ENCODE results near the gene RBSN. TPM values are rescaled to one million over a fixed set of nuclear protein-coding genes. Genes with fewer than 3 reads are reported as not detected.

The RBSN gene
- total and polyA plus RNA-seq, 8 donors = 24.5 to 37.0 (median 32.7) TPM

DNA sequence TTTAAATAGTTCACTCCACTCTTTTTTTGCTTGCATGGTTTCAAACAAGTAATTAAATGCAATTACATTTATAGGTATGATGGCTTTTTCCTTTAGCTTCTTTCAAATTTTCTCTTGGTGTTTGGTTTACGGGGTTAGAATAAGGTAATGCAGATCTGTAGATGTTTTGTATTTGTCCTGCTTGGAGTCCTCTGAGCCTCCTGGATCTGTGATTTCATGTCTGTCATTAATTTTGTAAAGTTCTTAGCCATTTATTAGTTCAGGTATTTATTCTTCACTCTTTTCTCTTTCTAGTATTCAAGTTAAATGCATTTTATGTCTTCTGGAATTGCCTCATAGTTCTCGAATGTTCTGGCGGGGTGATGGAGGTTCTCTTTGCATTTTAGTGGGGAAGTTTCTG lies 32.5 kb downstream of the RBSN start:
- Histone ChIP-seq H3K9me3 (no peaks in the 10 kb centered on the region), H3K4me1 (peaks cover 8 to 21% of the 10 kb centered on the region in 2 donors), H3K27me3 (no peaks in the 10 kb centered on the region), H3K27ac (no peak overlapping the region), H3K4me3 (no peak overlapping the region), H3K36me3 (peaks cover 0 to 14% of the 10 kb centered on the region in 2 donors)
- intact Hi-C loops (cut with DNase I) = no loop called here
- DNase-seq = no peak
- TF ChIP-seq, protein P1, sequence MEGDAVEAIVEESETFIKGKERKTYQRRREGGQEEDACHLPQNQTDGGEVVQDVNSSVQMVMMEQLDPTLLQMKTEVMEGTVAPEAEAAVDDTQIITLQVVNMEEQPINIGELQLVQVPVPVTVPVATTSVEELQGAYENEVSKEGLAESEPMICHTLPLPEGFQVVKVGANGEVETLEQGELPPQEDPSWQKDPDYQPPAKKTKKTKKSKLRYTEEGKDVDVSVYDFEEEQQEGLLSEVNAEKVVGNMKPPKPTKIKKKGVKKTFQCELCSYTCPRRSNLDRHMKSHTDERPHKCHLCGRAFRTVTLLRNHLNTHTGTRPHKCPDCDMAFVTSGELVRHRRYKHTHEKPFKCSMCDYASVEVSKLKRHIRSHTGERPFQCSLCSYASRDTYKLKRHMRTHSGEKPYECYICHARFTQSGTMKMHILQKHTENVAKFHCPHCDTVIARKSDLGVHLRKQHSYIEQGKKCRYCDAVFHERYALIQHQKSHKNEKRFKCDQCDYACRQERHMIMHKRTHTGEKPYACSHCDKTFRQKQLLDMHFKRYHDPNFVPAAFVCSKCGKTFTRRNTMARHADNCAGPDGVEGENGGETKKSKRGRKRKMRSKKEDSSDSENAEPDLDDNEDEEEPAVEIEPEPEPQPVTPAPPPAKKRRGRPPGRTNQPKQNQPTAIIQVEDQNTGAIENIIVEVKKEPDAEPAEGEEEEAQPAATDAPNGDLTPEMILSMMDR (IDR thresholded peaks at IDR 0.05) = no peak
- no peak for ATAC-seq

GRCh38 chr3:15065550-15066007 lies 33.4 kb downstream of the RBSN start:
- H3K4me3 ChIP-seq = peak overlapping the region; percentile 82 to 92
- DNase-seq (no peak), ATAC-seq (no peak)
- TF ChIP-seq, protein P1 (IDR thresholded peaks at IDR 0.05) = no peak
- intact Hi-C loops (cut with DNase I) = no loop called here
- peaks cover 8 to 21% of the 10 kb centered on the region in 2 donors for H3K4me1 ChIP-seq
- peak overlapping the region; percentile 66 to 83 for H3K27ac ChIP-seq
- H3K27me3 ChIP-seq = no peaks in the 10 kb centered on the region
- H3K9me3 ChIP-seq = no peaks in the 10 kb centered on the region
- peaks cover 0 to 6% of the 10 kb centered on the region in 2 donors for H3K36me3 ChIP-seq

- Histone ChIP-seq H3K27me3 (no peaks in the 10 kb centered on the region), H3K27ac (peak within 1 kb of the TSS; percentile 66 to 83), H3K4me3 (peak within 1 kb of the TSS; percentile 82 to 92), H3K9me3 (no peaks in the 10 kb centered on the region), H3K4me1 (peaks cover 8 to 21% of the 10 kb centered on the region in 2 donors), H3K36me3 (no peaks in the 10 kb centered on the region)
- TF ChIP-seq, protein P1 (IDR thresholded peaks at IDR 0.05) = no peak
- ATAC-seq (peak; percentile 97), DNase-seq (peak; percentile 82 to 99 (median 93))
- intact Hi-C loops (cut with DNase I) = no loop called here
Observed at GRCh38 chr3:15064835-15065549, 34.0 kb downstream of the RBSN start, which contains the start of gene MRPS25. Gene MRPS25, minus strand, starts transcription at chr3:15065315. Its CDS starts 121 bp downstream, at chr3:15065194.

DNA sequence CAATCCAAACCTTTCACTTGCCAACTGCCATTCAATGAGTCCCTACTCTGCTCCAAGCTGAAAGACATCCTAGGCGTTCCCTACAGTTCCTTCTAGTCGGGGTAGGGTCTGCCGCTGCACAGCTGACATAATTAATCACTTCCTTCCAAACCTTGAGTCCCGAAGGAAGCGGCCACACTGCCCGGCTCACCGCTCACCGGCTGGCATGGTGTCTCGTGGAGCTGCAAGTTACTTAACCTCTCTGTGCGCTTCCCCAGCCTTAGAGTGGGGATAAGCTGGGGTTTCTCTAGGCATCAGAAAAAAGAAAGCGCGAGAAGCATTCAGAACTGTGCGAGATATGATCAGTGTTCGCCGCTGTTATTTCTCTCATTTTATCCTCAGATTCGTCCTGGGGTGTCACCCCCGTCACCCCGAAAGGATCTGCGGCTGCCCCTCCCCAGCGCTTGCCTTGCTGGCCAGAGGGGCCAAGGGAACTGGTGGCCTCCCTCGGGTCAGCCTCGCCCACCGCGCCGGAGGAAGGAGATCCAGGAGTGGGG lies 34.6 kb downstream of the RBSN start:
- H3K9me3 ChIP-seq = no peaks in the 10 kb centered on the region
- no peaks in the 10 kb centered on the region for H3K27me3 ChIP-seq
- H3K27ac ChIP-seq = peak overlapping the region; percentile 66 to 83
- intact Hi-C loops (cut with DNase I) = no loop called here
- peaks cover 0 to 1% of the 10 kb centered on the region in 2 donors for H3K36me3 ChIP-seq
- peaks cover 8 to 21% of the 10 kb centered on the region in 2 donors for H3K4me1 ChIP-seq
- peak overlapping the region; percentile 82 to 92 for H3K4me3 ChIP-seq
- TF ChIP-seq, protein P1 (IDR thresholded peaks at IDR 0.05) = no peak
- ATAC-seq = peak; percentile 48
- DNase-seq = peak in 1 of 4 donors; percentile 39

DNA sequence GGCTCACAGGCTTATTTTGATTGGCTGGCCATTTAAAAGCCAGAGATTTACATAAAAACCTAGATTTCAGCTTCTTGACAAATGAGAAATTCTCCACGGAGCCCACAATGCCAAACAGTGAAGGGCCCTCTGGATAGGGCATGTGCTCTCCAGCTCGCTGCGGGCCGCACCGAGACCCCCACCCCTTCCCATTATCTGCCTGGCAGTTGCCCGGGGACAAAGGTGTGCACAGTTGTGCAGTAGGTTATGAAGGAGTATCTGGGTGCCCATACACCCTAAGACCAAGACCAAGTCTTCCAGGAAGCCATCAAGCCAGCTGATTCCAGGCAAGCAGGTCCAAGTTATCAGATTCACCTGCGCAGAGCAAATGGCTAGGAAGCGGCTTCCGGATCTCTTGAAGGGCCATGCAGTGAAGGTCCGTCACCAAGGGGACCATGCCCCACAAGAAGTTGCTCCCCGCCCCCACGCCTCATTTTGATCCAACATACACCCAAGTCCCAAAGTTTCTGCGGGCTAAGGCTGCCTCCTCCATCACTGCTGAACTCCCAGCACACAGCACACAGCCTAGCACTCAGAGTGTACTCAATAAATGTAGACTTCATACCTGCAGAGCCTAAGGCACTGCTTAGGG lies 35.2 kb downstream of the RBSN start:
- peak overlapping the region; percentile 82 to 92 for H3K4me3 ChIP-seq
- H3K27me3 ChIP-seq = no peaks in the 10 kb centered on the region
- DNase-seq = no peak
- peaks cover 0 to 7% of the 10 kb centered on the region in 2 donors for H3K36me3 ChIP-seq
- TF ChIP-seq, protein P1 (IDR thresholded peaks at IDR 0.05) = no peak
- ATAC-seq = no peak
- H3K27ac ChIP-seq = no peak overlapping the region
- intact Hi-C loops (cut with DNase I) = no loop called here
- no peaks in the 10 kb centered on the region for H3K9me3 ChIP-seq
- H3K4me1 ChIP-seq = peaks cover 8 to 21% of the 10 kb centered on the region in 2 donors
